CD4-positive, alpha-beta T cell treated with Interleukin-15 for 4 hours (primary cell): ENCODE data around the gene FRMD5.

ENCODE experiments used
- DNase-seq: peaks from one replicate; pipeline ENCODE4 v3.0.0-alpha.2; 2020; ENCODE audit warnings: low spot score

FRMD5 gene

GRCh38 chr15:44093836-44094235, 101.2 kb downstream of the FRMD5 start:
- DNase-seq = no peak

DNA sequence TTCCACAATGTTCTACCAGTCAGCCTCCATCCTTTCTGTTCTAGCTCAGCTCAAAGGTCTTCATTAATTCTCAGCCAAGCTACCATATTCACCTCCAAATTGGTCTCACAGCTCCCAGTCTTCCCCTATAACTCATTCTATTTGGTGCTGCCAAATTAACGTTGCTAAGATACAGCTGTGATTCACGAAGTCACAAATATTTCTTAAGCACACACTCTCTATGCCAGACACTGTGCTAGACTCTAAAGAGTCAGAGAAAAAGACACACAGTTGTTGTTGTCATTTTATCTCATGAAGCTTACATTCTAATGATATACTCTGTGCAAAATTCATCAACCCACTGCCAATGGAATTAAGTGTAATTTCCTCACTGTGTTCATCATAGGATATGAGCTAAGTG, 102.8 kb downstream of the FRMD5 start:
- DNase-seq = no peak

DNA sequence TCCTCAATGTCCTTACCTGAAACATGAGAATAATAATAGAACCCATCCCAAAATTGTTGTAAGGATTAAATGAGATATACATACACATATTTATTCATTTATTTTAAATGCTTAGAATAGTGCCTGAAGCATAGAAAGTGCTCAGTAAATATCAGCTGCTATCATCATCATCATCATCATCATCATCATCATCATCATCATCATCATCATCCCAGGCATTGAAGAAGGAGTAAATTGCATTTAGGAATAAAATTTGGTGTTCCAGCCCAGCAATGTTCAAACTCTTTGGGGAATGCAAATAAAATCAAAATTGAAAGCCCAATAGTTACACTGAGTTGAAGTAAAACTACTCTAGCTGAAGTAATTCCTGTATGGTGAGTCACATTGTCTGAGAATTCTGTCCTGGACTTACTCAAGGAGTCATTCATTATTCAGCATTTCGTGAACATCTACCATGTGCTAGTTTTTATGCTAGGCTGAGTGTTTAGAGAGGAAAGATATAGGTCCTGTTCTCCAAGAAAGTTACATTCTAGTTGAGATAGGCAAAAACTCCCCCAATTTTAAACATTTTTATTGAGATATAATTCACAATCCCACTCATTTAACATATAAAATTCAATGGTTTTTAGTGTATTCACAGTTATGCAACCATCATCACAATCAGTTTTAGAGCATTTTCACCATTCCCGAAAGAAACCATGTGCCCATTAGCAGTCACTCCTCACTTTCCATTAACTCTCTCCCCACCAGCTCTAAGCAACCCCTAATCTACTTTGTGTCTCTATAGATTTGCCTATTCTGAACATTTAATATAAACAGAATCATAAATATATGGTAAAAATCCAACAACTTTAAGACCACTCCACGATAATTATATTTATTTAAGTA, 107.2 kb downstream of the FRMD5 start:
- DNase-seq = no peak

DNA sequence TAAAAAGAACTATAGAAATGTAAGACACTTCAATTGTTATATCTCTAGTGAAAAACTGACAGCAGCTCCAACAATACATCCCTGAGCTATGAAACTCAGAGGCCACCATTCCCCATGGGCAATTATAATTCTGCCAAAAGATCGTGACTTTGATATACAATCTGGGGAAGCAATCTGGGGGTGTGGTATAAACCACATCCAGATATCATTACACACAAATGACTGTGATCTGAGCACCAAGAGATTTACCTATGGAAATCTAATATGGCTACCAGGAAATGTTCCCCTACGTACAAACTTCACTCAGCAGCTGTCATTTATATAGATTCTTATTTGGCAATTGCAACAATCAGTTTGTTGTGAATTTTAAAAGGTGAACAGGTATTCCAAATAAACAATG, 110.3 kb downstream of the FRMD5 start:
- no peak for DNase-seq

DNA sequence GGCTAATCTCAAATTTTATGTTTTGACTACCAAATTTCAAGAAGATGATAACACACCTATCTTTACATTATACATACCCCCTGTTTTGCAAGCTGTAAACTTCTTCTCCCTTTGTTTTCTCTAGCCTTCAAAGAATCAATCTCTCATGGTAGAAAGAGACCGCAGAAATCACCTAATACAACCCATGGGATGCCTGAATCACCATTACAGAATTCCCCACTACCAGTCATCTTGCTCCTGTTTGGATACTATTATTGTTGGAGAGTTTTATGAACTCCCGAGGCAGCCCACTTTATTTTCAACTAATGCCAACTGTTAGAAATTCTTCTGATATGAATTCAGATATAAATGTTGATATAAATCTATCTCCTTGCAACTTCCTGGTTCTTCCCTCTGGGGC, 110.9 kb downstream of the FRMD5 start:
- DNase-seq = no peak

GRCh38 chr15:44082558-44083157, 112.4 kb downstream of the FRMD5 start:
- no peak for DNase-seq

DNA sequence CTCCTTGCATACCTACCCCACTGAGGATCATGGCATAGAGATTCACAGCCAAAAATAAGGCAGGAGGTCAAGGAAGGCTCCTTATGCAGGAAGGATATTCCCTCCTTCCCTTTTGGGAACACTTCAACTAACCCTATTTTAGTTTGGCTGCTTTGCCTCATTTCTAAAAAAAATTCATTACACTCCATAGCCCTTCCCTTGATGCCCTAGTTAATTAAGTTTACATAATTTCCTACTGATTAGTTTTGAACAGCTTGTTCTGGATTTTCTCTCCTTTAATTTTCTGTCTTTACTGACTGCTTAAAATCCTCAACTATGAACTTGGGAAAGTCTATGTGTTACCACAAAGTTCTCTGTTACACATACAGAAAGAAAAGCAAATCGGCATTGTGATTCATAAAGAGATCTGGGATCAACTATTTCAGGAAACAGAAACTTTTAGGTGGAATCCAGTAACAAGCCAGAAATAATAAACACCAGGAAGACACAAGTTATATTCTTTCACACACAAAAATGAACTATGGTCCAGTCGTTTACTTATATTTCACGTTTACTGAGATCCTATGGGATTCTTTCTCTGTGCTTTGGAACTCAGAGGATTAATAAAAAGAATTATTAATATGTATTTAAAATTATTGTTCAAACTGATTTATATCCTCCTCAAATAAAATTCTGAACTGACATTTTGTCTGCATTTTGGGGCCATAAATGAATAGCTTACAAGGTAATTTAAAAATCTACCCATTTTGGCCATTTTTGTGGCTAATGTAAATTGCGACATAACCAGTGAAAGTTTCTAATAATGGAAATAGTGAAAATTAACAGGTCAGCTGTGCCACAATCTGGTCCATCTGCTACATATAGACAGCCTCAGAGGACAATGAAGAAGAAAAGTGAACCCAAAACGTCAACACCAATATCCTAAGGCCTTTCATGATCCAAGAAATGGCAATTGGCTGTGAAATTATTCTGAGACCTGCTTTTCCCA, 113.8 kb downstream of the FRMD5 start:
- DNase-seq = no peak

DNA sequence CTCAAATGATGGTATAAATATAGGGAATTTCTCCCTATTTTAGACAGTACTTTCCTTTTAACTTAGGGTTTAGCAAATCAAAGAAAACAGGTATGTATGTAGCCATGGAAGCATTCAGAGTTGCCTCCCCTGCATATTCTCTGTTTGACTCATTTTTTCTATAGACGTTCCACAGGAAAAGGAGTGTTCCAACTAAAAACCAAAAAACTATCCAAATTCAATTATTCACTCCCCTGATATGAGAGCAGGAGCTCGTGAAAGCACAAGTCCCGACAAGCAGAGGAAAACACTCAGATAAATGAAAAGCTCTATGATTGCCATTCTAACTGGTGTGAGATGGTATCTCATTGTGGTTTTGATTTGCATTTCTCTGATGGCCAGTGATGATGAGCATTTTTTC, 119.5 kb downstream of the FRMD5 start:
- DNase-seq = no peak

DNA sequence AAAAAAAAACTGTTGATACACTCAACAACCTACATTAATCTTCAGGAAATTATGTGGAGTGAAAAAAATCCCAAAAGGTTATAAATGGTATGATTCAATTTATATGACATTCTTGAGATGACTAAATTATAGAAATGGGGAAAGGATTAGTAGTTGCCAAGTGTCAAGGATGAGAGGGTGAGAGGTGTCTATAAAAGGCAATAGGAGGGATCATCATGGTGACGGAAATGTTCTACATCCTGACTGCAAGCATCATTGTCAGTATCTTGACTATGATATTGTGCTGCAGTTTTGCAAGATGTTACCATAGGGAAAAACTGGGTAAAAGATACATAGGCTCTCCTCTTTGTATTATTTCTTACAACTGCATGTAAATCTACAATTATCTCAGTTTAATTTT, 125.6 kb downstream of the FRMD5 start:
- no peak for DNase-seq

DNA sequence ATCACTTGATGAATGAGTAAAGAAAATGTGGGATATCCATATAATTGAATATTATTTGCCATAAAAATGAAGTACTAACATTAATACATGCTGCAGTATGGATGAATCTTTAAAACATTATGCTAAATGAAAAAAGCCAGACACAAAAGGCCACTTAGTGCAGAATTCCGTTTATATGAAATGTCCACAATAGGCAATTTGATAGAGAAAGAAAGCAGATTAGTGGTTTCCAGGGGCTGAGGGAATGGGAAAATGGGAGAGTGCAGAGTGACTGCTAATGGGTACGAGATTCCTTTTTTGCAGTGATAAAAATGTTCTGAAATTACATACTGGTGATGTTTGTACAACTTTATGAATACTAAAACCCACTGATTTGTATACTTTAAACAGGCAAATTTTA, 126.7 kb downstream of the FRMD5 start:
- DNase-seq = no peak

DNA sequence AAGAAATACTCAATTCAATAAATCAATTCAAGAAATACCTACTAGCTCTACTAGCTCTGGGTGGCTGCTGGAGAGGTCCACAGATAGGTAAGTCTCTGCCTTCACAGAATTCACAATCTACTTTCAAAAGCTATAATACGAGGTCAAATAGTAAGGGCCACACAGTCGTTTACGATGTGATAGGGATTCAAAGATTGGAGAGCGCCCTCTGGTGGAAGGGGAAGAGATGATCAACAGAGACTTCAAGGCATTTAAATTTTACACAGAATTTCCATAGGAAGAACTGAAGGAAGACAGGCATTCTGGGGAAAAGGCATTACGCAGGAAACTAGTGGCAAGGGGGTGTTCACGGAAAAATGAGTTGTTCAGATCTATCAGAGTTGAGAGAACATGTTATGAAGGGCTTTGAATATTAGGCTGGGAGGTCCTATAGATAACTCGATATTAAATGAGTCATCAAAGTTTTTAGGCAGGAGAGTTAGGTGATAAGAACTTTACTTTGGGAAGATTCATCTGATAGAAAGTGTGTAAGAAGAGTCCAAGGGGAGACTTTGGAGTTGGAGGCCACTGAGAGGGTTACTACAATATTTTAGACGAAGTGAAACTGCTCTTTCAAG, 128.8 kb downstream of the FRMD5 start:
- peak; percentile 57 for DNase-seq

- no peak for DNase-seq
Observed at GRCh38 chr15:44064706-44065105, 130.4 kb downstream of the FRMD5 start.

GRCh38 chr15:44058126-44058525, 136.9 kb downstream of the FRMD5 start:
- no peak for DNase-seq

DNA sequence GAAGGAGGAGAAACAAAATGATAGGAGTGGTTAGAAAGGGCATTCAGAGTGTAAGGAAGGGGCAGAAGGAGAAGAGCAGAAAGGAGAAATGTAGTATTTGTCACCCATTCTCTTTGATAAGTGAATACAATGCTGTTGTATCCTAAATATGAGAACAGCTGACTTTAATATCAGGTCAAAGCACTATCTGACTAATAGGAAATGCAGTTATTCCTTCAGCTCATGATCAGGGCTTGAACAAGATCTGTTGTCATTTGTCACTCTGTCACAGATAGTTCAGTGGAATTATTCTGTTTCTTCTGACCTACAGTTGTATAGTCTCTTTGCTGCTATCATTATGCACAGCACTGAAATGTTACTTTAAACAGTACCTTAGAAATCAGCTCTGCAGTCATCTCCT, 149.4 kb downstream of the FRMD5 start:
- DNase-seq = no peak

DNA sequence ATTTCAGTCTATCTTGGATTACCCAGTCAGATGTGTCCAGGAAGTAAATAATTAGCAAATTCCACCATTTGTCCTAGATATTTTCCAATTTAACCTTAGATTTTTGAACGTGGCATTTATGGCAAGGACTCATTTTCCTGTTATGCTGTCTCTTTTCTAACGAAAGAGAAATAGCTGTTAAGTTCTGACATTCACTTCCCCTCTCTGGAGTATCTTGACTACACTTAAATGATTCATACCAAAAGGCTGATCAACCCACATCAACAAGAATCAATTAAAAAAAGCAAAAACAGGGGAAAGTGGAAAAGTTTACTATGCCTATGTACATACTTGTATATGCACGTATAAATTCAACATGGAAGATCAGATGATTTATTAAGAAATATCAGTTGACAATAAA, 149.9 kb downstream of the FRMD5 start:
- no peak for DNase-seq

DNA sequence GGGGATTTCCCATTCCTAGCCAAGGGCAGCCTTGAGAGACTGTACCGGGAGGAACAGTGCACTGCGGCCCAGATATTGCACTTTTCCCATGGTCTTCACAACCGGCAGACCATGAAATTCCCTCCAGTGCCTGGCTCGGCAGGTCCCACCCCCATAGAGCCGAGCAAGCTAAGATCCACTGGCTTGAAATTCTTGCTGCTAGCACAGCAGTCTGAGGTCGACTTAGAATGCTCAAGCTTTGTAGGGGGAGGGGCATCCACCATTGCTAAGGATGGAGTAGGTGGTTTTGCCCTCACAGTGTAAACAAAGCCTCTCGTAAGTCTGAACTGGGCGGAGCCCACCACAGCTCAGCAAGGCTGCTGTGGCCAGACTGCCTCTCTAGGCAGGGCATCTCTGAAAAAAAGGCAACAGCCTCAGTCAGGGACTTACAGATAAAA, 156.3 kb downstream of the FRMD5 start:
- no peak for DNase-seq

DNA sequence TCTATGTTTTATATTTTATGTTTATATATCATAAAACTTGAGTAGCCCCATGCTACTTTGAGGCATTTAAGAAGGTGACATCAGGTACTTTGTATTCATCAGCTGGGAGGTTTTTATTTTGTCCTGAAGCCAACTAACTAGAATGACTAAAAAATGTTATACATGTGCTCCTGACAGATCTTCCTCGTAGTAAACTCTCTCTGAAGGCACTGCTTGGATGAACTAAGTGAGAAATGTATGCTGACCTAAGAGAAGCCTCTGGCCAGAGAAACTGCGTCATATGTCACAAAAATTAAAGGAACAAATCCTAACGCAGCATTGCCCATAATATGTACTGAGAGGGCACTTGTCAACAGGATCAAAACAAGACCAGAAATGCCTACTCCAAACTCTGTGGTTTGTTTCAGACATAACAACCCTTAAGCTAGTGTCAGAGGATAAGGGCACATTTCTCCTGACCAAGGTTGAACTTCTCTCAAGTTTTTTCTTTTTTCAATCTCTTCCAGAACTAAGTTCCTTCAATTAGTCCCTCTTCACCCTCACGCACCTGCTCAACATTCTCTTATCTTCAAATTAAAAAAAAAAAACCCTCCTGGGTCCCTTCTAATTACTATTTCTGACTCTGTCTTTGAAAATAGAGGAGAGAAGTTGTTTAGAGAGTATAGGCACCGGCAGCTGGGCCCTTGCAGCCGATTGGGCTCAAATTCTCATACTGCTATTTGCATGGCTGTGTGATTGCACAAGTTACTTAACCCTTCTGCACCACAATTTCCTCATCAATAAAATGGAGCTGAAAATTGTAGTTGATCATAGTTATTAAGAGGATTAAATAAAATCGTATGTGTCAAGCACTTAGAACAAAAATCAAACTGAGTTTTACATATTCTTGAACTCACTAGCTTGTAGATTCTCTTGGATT, 159.0 kb downstream of the FRMD5 start:
- no peak for DNase-seq

GRCh38 chr15:44034933-44035624, 160.0 kb downstream of the FRMD5 start:
- no peak for DNase-seq

DNA sequence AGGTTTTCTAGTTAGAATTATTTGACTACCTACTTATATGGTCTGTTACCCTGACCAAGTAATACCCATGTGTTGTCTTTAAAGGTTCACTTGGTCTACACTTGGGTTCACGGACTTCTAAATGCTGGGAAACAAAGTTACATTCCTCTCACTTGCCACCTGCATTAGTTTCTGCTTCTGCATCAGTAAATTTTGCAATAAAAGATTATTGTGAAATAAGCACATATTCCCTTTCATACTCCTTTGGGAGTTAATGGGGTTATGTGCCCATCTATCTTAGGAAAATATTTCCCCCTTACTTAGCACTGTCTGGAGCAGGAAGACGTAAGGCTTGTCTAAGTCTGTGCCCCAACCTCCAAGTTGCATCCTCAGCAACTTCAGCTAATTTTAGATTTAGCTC, 160.7 kb downstream of the FRMD5 start:
- DNase-seq = no peak

- DNase-seq = no peak
Observed at GRCh38 chr15:44033894-44034293, 161.2 kb downstream of the FRMD5 start.
